GM12875 (cell line): ENCODE data around the gene PSIP1.

Experiments used
- H3K4me3 ChIP-seq: one replicate; pipeline ENCODE4 v1.5.1; 2011; ENCODE audit warnings: low read depth, low read length, control low read depth
- CTCF ChIP-seq: IDR thresholded peaks from 2 replicates; pipeline ENCODE4 v1.5.1; 2011; ENCODE audit warnings: low read depth, mild to moderate bottlenecking, control low read depth, inconsistent platforms, low read length, moderate library complexity, borderline replicate concordance; ENCODE audit not compliant: insufficient read depth

The PSIP1 gene

GRCh38 chr9:15484802-15485201, 26.0 kb downstream of the PSIP1 start:
- H3K4me3 ChIP-seq, result no peak overlapping the region
- no peak for TF ChIP-seq CTCF

- TF ChIP-seq CTCF, result no peak
- H3K4me3 ChIP-seq, result no peak overlapping the region
Measured at GRCh38 chr9:15482146-15482545, 28.6 kb downstream of the PSIP1 start.

- H3K4me3 ChIP-seq, result no peak overlapping the region
- no peak for TF ChIP-seq CTCF
Measured at GRCh38 chr9:15480028-15480427, 30.7 kb downstream of the PSIP1 start.

GRCh38 chr9:15475923-15476536, 34.7 kb downstream of the PSIP1 start:
- no peak for TF ChIP-seq CTCF

GRCh38 chr9:15469862-15470261, 40.9 kb downstream of the PSIP1 start:
- no peak for TF ChIP-seq CTCF
- no peak overlapping the region for H3K4me3 ChIP-seq

More at GRCh38 chr9:15475923-15476536, 34.7 kb downstream of the PSIP1 start:
- H3K4me3 ChIP-seq, result no peak overlapping the region

- no peak overlapping the region for H3K4me3 ChIP-seq
- TF ChIP-seq CTCF, result no peak
Measured at GRCh38 chr9:15469406-15469805, 41.4 kb downstream of the PSIP1 start.

- no peak overlapping the region for H3K4me3 ChIP-seq
- no peak for TF ChIP-seq CTCF
Measured at GRCh38 chr9:15468145-15468544, 42.6 kb downstream of the PSIP1 start.
